ENCODE measurements around the gene GRIK5. TPM values are rescaled to one million over a fixed set of nuclear protein-coding genes. Genes with fewer than 3 reads are reported as not detected.
A peak's percentile ranks its signal among the peaks of the same experiment; 100 is the strongest.

The GRIK5 gene
- total and polyA plus RNA-seq, 7 experiments from 2014 or later = 0.09 to 3.5 (median 0.74) TPM; not detected in 1

DNA sequence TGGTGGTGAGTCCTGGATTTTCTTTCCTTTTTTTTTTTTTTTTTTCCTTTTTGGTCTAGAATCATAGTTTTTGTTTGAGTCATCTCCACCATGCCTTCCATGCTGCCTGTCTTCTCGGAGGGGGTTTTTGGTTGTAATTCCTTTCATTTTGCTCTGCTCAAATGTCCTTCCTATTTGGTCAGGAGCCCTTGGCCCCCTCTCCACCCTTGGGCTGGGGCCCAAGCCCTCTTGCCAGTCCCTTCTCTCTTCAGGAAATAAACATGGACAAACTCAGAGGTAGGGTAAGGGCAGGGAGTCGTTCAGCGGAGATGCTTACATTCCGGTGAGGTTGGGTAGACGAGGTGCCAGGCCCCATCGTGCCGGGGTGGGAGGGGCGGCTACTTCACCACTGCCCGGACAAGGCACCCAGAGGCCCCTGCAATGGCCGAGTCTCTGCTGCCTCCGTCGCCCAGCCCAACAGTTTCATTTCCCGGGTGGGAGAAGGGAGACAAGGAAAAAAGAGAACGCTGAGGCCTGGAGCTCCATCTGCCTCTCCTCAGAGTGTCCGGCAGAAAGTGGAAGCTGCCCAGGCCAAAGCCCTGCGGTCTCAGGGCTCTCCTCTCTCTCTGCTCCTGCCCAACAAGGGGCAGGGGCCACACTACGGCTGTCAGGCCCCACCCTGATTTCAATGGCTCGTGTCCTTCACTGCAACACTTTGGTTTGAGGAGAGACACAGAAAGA, 18.6 kb upstream of the GRIK5 start:
- intact Hi-C loops (cut with micrococcal nuclease) = no loop called here
- H3K36me3 Mint-ChIP-seq = peaks cover 0 to 7% (median 3%) of the 10 kb centered on the region in 5 donors
- Histone ChIP-seq H3K27me3 (ENCODE audit: control insufficient read depth in 2 of 2, insufficient read depth in 2 of 2, low read length in 2 of 2) (no peaks in the 10 kb centered on the region), H3K36me3 (ENCODE audit: control insufficient read depth in 2 of 3, insufficient read depth in 3 of 3, low read length in 3 of 3) (peaks cover 0 to 10% (median 2%) of the 10 kb centered on the region in 3 experiments), H3K4me1 (ENCODE audit: control insufficient read depth in 2 of 2, insufficient read depth in 2 of 2, low read length in 2 of 2) (no peaks in the 10 kb centered on the region), H3K27ac (ENCODE audit: low read depth, low read length) (no peak overlapping the region), H3K9me3 (ENCODE audit: control insufficient read depth in 2 of 3, low read length in 3 of 3) (no peaks in the 10 kb centered on the region), H3K4me3 (ENCODE audit: low read length) (no peak overlapping the region)
- no peaks in the 10 kb centered on the region for H3K27me3 Mint-ChIP-seq
- CTCF ChIA-PET = no interaction called here
- H3K9me3 Mint-ChIP-seq = no peaks in the 10 kb centered on the region
- POLR2A ChIA-PET = no interaction called here
- ATAC-seq = no peak
- no peak for DNase-seq
- peak overlapping the region in 3 of 10 donors; percentile 3 to 71 (median 21) for H3K4me3 Mint-ChIP-seq
- peaks cover 12 to 37% (median 31%) of the 10 kb centered on the region in 7 donors for H3K4me1 Mint-ChIP-seq
- H3K27ac Mint-ChIP-seq = peak overlapping the region in 3 of 9 donors; percentile 6 to 90 (median 42)

DNA sequence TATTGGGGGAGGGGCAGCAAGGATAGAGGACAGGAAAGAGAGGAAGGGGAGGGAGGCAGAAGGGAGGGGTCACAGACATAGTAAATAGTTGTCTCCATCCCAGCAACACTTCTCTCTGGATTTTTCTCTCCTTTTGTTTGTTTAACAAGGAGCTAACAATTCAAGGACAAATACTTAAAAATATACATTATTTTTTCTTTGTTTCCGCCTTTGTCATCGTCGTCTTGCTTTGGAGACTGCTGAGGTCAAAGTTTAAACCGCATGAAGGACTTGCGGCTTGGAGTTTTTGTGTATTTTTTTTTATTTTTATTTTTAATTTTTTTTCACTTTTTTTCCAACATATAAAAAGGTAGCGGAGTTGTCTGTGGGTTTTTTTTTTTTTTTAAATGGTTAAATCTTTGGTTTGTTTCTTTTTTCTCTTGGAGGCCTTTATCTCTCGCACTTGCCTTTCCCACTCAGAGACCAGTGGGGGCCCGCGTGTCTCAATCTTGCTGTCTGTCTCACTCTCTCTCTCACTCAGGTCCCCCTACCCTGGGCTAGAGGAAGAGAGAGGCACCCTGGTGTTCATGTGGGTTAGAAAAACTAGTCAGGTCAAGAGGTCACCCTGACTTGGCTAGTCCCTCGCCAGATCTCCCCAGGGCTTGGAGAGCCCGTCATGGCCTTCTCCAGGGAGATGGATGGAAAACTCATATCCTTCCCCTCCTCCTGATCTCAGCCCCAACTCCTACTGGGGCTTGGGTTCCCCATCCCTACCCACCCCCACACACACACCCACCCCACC, 17.0 kb upstream of the GRIK5 start:
- no peak for DNase-seq
- Histone ChIP-seq H3K4me1 (ENCODE audit: control insufficient read depth in 2 of 2, insufficient read depth in 2 of 2, low read length in 2 of 2) (no peaks in the 10 kb centered on the region), H3K9me3 (ENCODE audit: control insufficient read depth in 2 of 3, low read length in 3 of 3) (no peaks in the 10 kb centered on the region), H3K27ac (ENCODE audit: low read depth, low read length) (no peak overlapping the region), H3K4me3 (ENCODE audit: low read length) (no peak overlapping the region), H3K27me3 (ENCODE audit: control insufficient read depth in 2 of 2, insufficient read depth in 2 of 2, low read length in 2 of 2) (no peaks in the 10 kb centered on the region), H3K36me3 (ENCODE audit: control insufficient read depth in 2 of 3, insufficient read depth in 3 of 3, low read length in 3 of 3) (peaks cover 0 to 10% (median 0%) of the 10 kb centered on the region in 3 experiments)
- H3K27ac Mint-ChIP-seq = peak overlapping the region in 1 of 9 donors; percentile 46
- no peak overlapping the region for H3K4me3 Mint-ChIP-seq
- intact Hi-C loops (cut with micrococcal nuclease) = no loop called here
- no peaks in the 10 kb centered on the region for H3K27me3 Mint-ChIP-seq
- ChIA-PET CTCF (no interaction called here), POLR2A (no interaction called here)
- H3K4me1 Mint-ChIP-seq = peaks cover 13 to 35% (median 29%) of the 10 kb centered on the region in 7 donors
- ATAC-seq = no peak
- H3K36me3 Mint-ChIP-seq = peaks cover 0 to 9% (median 3%) of the 10 kb centered on the region in 5 donors
- no peaks in the 10 kb centered on the region for H3K9me3 Mint-ChIP-seq

- no peaks in the 10 kb centered on the region for H3K27me3 Mint-ChIP-seq
- Histone ChIP-seq H3K36me3 (ENCODE audit: control insufficient read depth in 2 of 3, insufficient read depth in 3 of 3, low read length in 3 of 3) (peaks cover 0 to 13% (median 0%) of the 10 kb centered on the region in 3 experiments), H3K27me3 (ENCODE audit: control insufficient read depth in 2 of 2, insufficient read depth in 2 of 2, low read length in 2 of 2) (no peaks in the 10 kb centered on the region), H3K9me3 (ENCODE audit: control insufficient read depth in 2 of 3, low read length in 3 of 3) (no peaks in the 10 kb centered on the region), H3K4me3 (ENCODE audit: low read length) (no peak overlapping the region), H3K4me1 (ENCODE audit: control insufficient read depth in 2 of 2, insufficient read depth in 2 of 2, low read length in 2 of 2) (no peaks in the 10 kb centered on the region), H3K27ac (ENCODE audit: low read depth, low read length) (no peak overlapping the region)
- ATAC-seq (no peak), DNase-seq (no peak)
- H3K27ac Mint-ChIP-seq = peak overlapping the region in 1 of 9 donors; percentile 56
- H3K4me3 Mint-ChIP-seq = no peak overlapping the region
- POLR2A ChIA-PET = no interaction called here
- H3K9me3 Mint-ChIP-seq = no peaks in the 10 kb centered on the region
- CTCF ChIA-PET = no interaction called here
- H3K4me1 Mint-ChIP-seq = peaks cover 20 to 42% (median 35%) of the 10 kb centered on the region in 7 donors
- intact Hi-C loops (cut with micrococcal nuclease) = no loop called here
- H3K36me3 Mint-ChIP-seq = peaks cover 3 to 16% (median 9%) of the 10 kb centered on the region in 5 donors
Measured at GRCh38 chr19:42086188-42086736, 16.3 kb upstream of the GRIK5 start.

DNA sequence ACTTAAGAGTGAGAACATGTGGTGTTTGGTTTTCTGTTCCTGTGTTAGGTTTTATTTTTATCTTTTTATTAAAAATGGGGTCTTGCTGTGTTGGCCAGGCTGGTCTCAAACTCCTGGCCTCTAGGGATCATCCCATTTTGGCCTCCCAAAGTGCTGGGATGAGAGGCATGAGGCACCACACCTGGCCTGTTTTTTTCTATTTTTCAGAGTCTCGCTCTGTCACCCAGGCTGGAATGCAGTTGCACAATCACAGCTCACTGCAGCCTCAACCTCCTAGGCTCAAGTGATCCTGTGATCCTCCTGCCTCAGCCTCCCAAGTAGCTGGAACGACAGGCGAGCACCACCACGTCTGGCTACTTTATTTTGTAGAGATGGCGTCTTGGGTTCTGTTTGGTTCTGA, 13.5 kb upstream of the GRIK5 start:
- H3K4me3 ChIP-seq (ENCODE audit: low read length) = no peak overlapping the region
- ChIA-PET POLR2A (no interaction called here), CTCF (no interaction called here)
- Mint-ChIP-seq H3K27me3 (no peaks in the 10 kb centered on the region), H3K9me3 (no peaks in the 10 kb centered on the region), H3K4me3 (no peak overlapping the region), H3K36me3 (peaks cover 0 to 25% (median 10%) of the 10 kb centered on the region in 5 donors), H3K4me1 (peaks cover 10 to 24% (median 13%) of the 10 kb centered on the region in 7 donors), H3K27ac (peak overlapping the region in 2 of 9 donors; percentile 69 to 73)
- no peaks in the 10 kb centered on the region for H3K4me1 ChIP-seq (ENCODE audit: control insufficient read depth in 2 of 2, insufficient read depth in 2 of 2, low read length in 2 of 2)
- no peaks in the 10 kb centered on the region for H3K27me3 ChIP-seq (ENCODE audit: control insufficient read depth in 2 of 2, insufficient read depth in 2 of 2, low read length in 2 of 2)
- intact Hi-C loops (cut with micrococcal nuclease) = no loop called here
- no peak for ATAC-seq
- no peak for DNase-seq
- H3K27ac ChIP-seq (ENCODE audit: low read depth, low read length) = no peak overlapping the region
- no peaks in the 10 kb centered on the region for H3K9me3 ChIP-seq (ENCODE audit: control insufficient read depth in 2 of 3, low read length in 3 of 3)
- H3K36me3 ChIP-seq (ENCODE audit: control insufficient read depth in 2 of 3, insufficient read depth in 3 of 3, low read length in 3 of 3) = peaks cover 0 to 37% (median 0%) of the 10 kb centered on the region in 3 experiments

GRCh38 chr19:42081584-42082203, 11.7 kb upstream of the GRIK5 start:
- peaks cover 0 to 45% (median 0%) of the 10 kb centered on the region in 3 experiments for H3K36me3 ChIP-seq (ENCODE audit: control insufficient read depth in 2 of 3, insufficient read depth in 3 of 3, low read length in 3 of 3)
- no peak overlapping the region for H3K4me3 Mint-ChIP-seq
- peak overlapping the region; percentile 12 to 83 (median 32) for H3K27ac Mint-ChIP-seq
- H3K9me3 Mint-ChIP-seq = no peaks in the 10 kb centered on the region
- no peaks in the 10 kb centered on the region for H3K9me3 ChIP-seq (ENCODE audit: control insufficient read depth in 2 of 3, low read length in 3 of 3)
- ATAC-seq = peak; percentile 69
- H3K36me3 Mint-ChIP-seq = peaks cover 0 to 25% (median 10%) of the 10 kb centered on the region in 5 donors
- no peaks in the 10 kb centered on the region for H3K27me3 Mint-ChIP-seq
- H3K4me3 ChIP-seq (ENCODE audit: low read length) = no peak overlapping the region
- H3K4me1 ChIP-seq (ENCODE audit: control insufficient read depth in 2 of 2, insufficient read depth in 2 of 2, low read length in 2 of 2) = peaks cover 11 to 13% of the 10 kb centered on the region in 2 donors
- POLR2A ChIA-PET = no interaction called here
- no peak overlapping the region for H3K27ac ChIP-seq (ENCODE audit: low read depth, low read length)
- H3K27me3 ChIP-seq (ENCODE audit: control insufficient read depth in 2 of 2, insufficient read depth in 2 of 2, low read length in 2 of 2) = no peaks in the 10 kb centered on the region
- intact Hi-C loops (cut with micrococcal nuclease) = no loop called here
- peaks cover 26 to 37% (median 31%) of the 10 kb centered on the region in 7 donors for H3K4me1 Mint-ChIP-seq
- no peak for DNase-seq
- CTCF ChIA-PET = interaction anchor here (0.7 kb wide), 2 partner anchors 27 to 366 kb away, joined by 3 read pairs; no protein-coding TSS in a partner anchor

GRCh38 chr19:42080764-42081375, 10.9 kb upstream of the GRIK5 start:
- H3K36me3 Mint-ChIP-seq = peaks cover 0 to 25% (median 10%) of the 10 kb centered on the region in 5 donors
- peaks cover 0 to 1% (median 0%) of the 10 kb centered on the region in 5 donors for H3K27me3 Mint-ChIP-seq
- peak overlapping the region in 1 of 9 donors; percentile 62 for H3K27ac Mint-ChIP-seq
- Histone ChIP-seq H3K36me3 (ENCODE audit: control insufficient read depth in 2 of 3, insufficient read depth in 3 of 3, low read length in 3 of 3) (peaks cover 0 to 45% (median 0%) of the 10 kb centered on the region in 3 experiments), H3K27ac (ENCODE audit: low read depth, low read length) (no peak overlapping the region), H3K4me3 (ENCODE audit: low read length) (no peak overlapping the region), H3K27me3 (ENCODE audit: control insufficient read depth in 2 of 2, insufficient read depth in 2 of 2, low read length in 2 of 2) (no peaks in the 10 kb centered on the region), H3K9me3 (ENCODE audit: control insufficient read depth in 2 of 3, low read length in 3 of 3) (no peaks in the 10 kb centered on the region), H3K4me1 (ENCODE audit: control insufficient read depth in 2 of 2, insufficient read depth in 2 of 2, low read length in 2 of 2) (peaks cover 13 to 16% of the 10 kb centered on the region in 2 donors)
- H3K4me1 Mint-ChIP-seq = peaks cover 26 to 39% (median 33%) of the 10 kb centered on the region in 7 donors
- no peak for ATAC-seq
- CTCF ChIA-PET = no interaction called here
- no peaks in the 10 kb centered on the region for H3K9me3 Mint-ChIP-seq
- DNase-seq = no peak
- H3K4me3 Mint-ChIP-seq = no peak overlapping the region
- intact Hi-C loops (cut with micrococcal nuclease) = no loop called here
- POLR2A ChIA-PET = interaction anchor here (0.6 kb wide), 1 partner anchor 16 kb away, joined by 5 read pairs; no protein-coding TSS in a partner anchor
